Measurements from ENCODE around the gene DLGAP1. TPM values are rescaled to one million over a fixed set of nuclear protein-coding genes. Genes with fewer than 3 reads are reported as not detected.

The DLGAP1 gene
- total RNA-seq, 1 experiment from 2014 or later, result 0.39 TPM

DNA sequence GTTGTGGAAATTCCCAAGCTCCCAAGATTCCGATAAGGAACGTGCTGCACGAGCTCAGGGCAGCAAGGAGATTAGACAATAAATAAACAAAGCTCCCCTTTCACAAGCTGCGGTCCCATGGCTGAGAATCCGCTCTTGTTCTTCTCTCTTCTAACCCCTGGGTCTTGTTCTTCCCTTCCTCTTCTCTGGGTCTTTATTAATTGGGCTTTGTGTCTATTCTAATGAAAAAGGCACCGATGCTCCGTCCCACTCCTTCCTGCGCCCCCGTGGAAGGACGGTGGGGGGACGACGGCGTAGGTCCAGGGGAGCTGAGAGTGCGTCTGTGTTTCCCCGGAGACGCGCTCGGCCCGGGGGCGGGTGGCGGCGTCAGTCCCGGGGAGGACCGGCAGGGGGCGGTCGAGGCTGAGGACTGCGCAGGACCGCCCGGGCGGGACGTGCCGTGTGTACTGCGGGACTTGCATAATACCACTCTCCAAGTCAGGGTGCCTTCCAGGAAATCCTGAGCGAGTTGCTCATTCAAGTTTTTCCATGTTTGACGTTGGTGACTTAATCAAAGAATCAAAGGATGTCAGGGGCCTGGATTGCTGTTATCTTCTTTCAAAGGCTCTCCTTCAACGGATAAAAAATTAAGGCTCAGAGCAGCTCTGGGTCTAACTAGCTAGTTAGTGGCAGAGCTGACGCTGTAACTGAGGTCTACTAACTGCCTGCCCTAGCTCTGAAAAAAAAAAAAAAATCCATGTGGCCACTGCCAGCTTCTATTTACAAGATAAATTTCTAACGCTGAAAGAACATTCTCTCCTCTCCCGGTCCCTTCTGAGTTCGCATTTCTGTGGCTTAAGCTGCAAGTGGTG lies 683.8 kb downstream of the DLGAP1 start (continued):
- TF ChIP-seq, protein P1, sequence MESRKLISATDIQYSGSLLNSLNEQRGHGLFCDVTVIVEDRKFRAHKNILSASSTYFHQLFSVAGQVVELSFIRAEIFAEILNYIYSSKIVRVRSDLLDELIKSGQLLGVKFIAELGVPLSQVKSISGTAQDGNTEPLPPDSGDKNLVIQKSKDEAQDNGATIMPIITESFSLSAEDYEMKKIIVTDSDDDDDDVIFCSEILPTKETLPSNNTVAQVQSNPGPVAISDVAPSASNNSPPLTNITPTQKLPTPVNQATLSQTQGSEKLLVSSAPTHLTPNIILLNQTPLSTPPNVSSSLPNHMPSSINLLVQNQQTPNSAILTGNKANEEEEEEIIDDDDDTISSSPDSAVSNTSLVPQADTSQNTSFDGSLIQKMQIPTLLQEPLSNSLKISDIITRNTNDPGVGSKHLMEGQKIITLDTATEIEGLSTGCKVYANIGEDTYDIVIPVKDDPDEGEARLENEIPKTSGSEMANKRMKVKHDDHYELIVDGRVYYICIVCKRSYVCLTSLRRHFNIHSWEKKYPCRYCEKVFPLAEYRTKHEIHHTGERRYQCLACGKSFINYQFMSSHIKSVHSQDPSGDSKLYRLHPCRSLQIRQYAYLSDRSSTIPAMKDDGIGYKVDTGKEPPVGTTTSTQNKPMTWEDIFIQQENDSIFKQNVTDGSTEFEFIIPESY (IDR thresholded peaks at IDR 0.05; ENCODE audit: extremely low read depth, insufficient replicate concordance, low read length), result no peak
- TF ChIP-seq TCF7L2 (IDR thresholded peaks at IDR 0.05; ENCODE audit: borderline replicate concordance, extremely low read depth, insufficient read depth, insufficient read length), result no peak

DNA sequence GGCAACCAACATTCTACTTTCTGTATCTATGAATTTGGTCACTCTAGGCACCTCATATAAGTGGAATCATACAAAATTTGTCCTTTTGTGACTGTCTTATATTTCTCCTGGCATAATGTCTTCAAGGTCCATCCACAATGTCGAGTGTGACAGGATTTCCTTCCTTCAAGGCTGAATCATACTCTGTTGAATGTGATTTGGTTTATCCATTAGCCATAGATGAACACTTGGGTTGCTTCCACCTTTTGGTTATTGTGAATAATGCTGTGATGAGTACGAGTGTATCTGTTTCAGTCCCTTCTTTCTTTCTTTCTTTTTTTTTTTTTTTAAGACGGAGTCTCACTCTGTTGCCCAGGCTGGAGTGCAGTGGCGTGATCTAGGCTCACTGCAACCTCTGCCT lies 693.8 kb downstream of the DLGAP1 start:
- Histone ChIP-seq H3K9ac (ENCODE audit: low read length) (no peak overlapping the region), H3K9me3 (ENCODE audit: control insufficient read depth in 1 of 2, insufficient read depth in 1 of 2, low read depth in 1 of 2, low read length in 2 of 2) (peaks cover 0 to 9% of the 10 kb centered on the region in 2 experiments; a peak in 2 of 4 replicates), H3K27ac (ENCODE audit: low read depth, low read length) (no peak overlapping the region), H3K4me1 (ENCODE audit: control insufficient read depth in 1 of 2, insufficient read depth in 2 of 2, low read length in 2 of 2) (no peaks in the 10 kb centered on the region), H3K4me3 (replicated peaks in 1 of 2; ENCODE audit: low read depth in 1 of 2, low read length in 2 of 2) (no peak overlapping the region), H2AFZ (ENCODE audit: low read depth, low read length, poor library complexity, severe bottlenecking) (no peak overlapping the region), H3K36me3 (ENCODE audit: control insufficient read depth in 1 of 2, insufficient read depth in 2 of 2, low read length in 2 of 2) (no peaks in the 10 kb centered on the region), H4K20me1 (ENCODE audit: insufficient read depth) (no peaks in the 10 kb centered on the region), H3K79me2 (ENCODE audit: insufficient read depth, low read length) (no peaks in the 10 kb centered on the region), H3K4me2 (ENCODE audit: low read length) (no peak overlapping the region), H3K9me2 (ENCODE audit: insufficient read depth) (no peaks in the 10 kb centered on the region), H3K27me3 (ENCODE audit: insufficient read depth, low read length) (no peaks in the 10 kb centered on the region)
- RAD21 ChIA-PET (ENCODE audit: low non-redundant PET in 1 of 2, low total read pairs in 2 of 2, uncharacterized antibody in 2 of 2, unreplicated experiment in 2 of 2), result no interaction called here
- BruUV-seq (replicated peaks), result no TSS peak
- TF ChIP-seq YY1 (IDR thresholded peaks at IDR 0.05; ENCODE audit: extremely low read depth, insufficient replicate concordance, low read depth, low read length) (no peak), TCF7L2 (IDR thresholded peaks at IDR 0.05; ENCODE audit: borderline replicate concordance, extremely low read depth, insufficient read depth, insufficient read length) (no peak), ZNF274 (IDR thresholded peaks at IDR 0.05; ENCODE audit: low read depth, low read length) (no peak), FOSL1 (IDR thresholded peaks at IDR 0.05; ENCODE audit: low read depth) (no peak), POLR2A (IDR thresholded peaks at IDR 0.05; ENCODE audit: borderline replicate concordance, extremely low read depth, insufficient read depth, insufficient read length) (no peak), EZH2 (IDR thresholded peaks at IDR 0.05) (no peak), EGR1 (IDR thresholded peaks at IDR 0.05; ENCODE audit: low read depth) (no peak), JUND (IDR thresholded peaks at IDR 0.05) (no peak)
- TF ChIP-seq, protein P2, sequence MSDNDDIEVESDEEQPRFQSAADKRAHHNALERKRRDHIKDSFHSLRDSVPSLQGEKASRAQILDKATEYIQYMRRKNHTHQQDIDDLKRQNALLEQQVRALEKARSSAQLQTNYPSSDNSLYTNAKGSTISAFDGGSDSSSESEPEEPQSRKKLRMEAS (IDR thresholded peaks at IDR 0.05), result no peak
- TF ChIP-seq, protein P3, sequence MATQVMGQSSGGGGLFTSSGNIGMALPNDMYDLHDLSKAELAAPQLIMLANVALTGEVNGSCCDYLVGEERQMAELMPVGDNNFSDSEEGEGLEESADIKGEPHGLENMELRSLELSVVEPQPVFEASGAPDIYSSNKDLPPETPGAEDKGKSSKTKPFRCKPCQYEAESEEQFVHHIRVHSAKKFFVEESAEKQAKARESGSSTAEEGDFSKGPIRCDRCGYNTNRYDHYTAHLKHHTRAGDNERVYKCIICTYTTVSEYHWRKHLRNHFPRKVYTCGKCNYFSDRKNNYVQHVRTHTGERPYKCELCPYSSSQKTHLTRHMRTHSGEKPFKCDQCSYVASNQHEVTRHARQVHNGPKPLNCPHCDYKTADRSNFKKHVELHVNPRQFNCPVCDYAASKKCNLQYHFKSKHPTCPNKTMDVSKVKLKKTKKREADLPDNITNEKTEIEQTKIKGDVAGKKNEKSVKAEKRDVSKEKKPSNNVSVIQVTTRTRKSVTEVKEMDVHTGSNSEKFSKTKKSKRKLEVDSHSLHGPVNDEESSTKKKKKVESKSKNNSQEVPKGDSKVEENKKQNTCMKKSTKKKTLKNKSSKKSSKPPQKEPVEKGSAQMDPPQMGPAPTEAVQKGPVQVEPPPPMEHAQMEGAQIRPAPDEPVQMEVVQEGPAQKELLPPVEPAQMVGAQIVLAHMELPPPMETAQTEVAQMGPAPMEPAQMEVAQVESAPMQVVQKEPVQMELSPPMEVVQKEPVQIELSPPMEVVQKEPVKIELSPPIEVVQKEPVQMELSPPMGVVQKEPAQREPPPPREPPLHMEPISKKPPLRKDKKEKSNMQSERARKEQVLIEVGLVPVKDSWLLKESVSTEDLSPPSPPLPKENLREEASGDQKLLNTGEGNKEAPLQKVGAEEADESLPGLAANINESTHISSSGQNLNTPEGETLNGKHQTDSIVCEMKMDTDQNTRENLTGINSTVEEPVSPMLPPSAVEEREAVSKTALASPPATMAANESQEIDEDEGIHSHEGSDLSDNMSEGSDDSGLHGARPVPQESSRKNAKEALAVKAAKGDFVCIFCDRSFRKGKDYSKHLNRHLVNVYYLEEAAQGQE (IDR thresholded peaks at IDR 0.05; ENCODE audit: low read depth), result no peak
- TF ChIP-seq, protein P4, sequence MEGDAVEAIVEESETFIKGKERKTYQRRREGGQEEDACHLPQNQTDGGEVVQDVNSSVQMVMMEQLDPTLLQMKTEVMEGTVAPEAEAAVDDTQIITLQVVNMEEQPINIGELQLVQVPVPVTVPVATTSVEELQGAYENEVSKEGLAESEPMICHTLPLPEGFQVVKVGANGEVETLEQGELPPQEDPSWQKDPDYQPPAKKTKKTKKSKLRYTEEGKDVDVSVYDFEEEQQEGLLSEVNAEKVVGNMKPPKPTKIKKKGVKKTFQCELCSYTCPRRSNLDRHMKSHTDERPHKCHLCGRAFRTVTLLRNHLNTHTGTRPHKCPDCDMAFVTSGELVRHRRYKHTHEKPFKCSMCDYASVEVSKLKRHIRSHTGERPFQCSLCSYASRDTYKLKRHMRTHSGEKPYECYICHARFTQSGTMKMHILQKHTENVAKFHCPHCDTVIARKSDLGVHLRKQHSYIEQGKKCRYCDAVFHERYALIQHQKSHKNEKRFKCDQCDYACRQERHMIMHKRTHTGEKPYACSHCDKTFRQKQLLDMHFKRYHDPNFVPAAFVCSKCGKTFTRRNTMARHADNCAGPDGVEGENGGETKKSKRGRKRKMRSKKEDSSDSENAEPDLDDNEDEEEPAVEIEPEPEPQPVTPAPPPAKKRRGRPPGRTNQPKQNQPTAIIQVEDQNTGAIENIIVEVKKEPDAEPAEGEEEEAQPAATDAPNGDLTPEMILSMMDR (IDR thresholded peaks at IDR 0.05 in 2 of 3, conservative IDR thresholded peaks at IDR 0.05 in 1 of 3; ENCODE audit: borderline replicate concordance in 1 of 3, insufficient read depth in 1 of 3, low read depth in 2 of 3, low read length in 2 of 3), result no peak
- TF ChIP-seq, protein P5, sequence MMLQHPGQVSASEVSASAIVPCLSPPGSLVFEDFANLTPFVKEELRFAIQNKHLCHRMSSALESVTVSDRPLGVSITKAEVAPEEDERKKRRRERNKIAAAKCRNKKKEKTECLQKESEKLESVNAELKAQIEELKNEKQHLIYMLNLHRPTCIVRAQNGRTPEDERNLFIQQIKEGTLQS (IDR thresholded peaks at IDR 0.05), result no peak
- ATAC-seq, result no peak
- DNase-seq (ENCODE audit: low read depth, low spot score), result no peak
- CTCF ChIA-PET, result no interaction called here
- POLR2A ChIA-PET, result no interaction called here
- intact Hi-C loops (cut with micrococcal nuclease), result no loop called here

All from HCT116 (cell line).